Measurements from ENCODE around the gene TFPT.

TFPT gene

DNA sequence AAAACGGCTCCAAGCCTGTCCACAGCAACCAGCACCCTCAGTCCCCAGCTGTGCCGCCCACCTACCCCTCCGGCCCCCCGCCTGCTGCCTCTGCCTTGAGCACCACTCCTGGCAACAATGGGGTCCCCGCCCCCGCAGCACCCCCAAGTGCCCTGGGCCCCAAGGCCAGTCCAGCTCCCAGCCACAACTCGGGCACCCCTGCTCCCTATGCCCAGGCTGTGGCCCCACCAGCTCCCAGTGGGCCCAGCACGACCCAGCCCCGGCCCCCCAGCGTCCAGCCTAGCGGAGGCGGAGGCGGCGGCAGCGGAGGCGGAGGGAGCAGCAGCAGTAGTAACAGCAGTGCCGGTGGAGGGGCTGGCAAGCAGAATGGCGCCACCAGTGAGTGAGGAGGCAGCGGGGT lies 32.7 kb upstream of the TFPT start:
- DNase-seq (ENCODE audit: low spot score) = no peak
- in situ Hi-C loops (cut with MboI; ENCODE audit: low sequenced_read_pairs, unreplicated experiment) = no loop called here
- TF ChIP-seq, protein P1, sequence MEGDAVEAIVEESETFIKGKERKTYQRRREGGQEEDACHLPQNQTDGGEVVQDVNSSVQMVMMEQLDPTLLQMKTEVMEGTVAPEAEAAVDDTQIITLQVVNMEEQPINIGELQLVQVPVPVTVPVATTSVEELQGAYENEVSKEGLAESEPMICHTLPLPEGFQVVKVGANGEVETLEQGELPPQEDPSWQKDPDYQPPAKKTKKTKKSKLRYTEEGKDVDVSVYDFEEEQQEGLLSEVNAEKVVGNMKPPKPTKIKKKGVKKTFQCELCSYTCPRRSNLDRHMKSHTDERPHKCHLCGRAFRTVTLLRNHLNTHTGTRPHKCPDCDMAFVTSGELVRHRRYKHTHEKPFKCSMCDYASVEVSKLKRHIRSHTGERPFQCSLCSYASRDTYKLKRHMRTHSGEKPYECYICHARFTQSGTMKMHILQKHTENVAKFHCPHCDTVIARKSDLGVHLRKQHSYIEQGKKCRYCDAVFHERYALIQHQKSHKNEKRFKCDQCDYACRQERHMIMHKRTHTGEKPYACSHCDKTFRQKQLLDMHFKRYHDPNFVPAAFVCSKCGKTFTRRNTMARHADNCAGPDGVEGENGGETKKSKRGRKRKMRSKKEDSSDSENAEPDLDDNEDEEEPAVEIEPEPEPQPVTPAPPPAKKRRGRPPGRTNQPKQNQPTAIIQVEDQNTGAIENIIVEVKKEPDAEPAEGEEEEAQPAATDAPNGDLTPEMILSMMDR (IDR thresholded peaks at IDR 0.05; ENCODE audit: borderline replicate concordance, control extremely low read depth, extremely low read depth, insufficient read depth, missing control alignments) = no peak

DNA sequence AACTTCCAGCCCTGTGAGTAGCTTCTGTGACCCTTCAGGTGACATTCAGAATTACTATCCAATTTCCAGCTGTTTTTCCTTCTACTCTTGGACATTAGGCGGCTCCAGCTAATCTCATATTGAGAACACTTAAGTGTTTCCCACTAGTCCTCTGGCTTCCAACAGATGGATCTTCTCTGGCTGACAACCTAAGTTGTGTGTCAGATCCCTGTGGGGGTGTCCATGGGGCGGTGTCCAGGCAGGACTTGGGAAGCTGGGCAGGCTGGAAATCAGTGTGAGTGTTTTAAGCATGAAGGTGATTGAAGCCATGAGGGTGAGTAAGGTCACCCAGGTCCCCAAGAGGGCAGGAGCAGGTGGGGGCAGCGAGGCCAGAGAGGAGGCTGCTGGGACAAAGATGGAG lies 32.2 kb upstream of the TFPT start:
- in situ Hi-C loops (cut with MboI; ENCODE audit: low sequenced_read_pairs, unreplicated experiment) = no loop called here
- DNase-seq (ENCODE audit: low spot score) = no peak
- TF ChIP-seq, protein P1 (IDR thresholded peaks at IDR 0.05; ENCODE audit: borderline replicate concordance, control extremely low read depth, extremely low read depth, insufficient read depth, missing control alignments) = no peak

DNA sequence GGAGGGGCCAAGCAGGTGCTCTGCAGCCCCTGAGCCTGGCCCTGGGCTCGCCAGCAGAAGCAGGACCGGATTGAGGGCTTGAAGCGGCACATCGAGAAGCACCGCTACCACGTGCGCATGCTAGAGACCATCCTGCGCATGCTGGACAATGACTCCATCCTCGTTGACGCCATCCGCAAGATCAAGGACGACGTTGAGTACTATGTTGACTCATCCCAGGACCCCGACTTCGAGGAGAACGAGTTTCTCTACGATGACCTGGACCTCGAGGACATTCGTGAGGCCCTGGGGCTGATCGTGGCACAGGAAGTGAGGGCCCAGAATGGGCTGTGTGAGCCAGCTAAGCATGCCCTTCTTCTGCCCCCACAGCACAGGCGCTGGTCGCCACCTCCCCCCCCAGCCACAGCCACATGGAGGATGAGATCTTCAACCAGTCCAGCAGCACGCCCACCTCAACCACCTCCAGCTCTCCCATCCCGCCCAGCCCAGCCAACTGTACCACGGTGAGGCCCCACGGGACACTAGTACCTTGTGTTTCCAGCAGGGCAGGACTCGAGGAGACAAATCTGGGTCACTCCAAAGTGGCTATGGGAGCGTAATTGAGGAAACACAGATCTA lies 30.2 kb upstream of the TFPT start:
- no peak for DNase-seq (ENCODE audit: low spot score)
- in situ Hi-C loops (cut with MboI; ENCODE audit: low sequenced_read_pairs, unreplicated experiment) = no loop called here
- TF ChIP-seq, protein P1 (IDR thresholded peaks at IDR 0.05; ENCODE audit: borderline replicate concordance, control extremely low read depth, extremely low read depth, insufficient read depth, missing control alignments) = no peak

DNA sequence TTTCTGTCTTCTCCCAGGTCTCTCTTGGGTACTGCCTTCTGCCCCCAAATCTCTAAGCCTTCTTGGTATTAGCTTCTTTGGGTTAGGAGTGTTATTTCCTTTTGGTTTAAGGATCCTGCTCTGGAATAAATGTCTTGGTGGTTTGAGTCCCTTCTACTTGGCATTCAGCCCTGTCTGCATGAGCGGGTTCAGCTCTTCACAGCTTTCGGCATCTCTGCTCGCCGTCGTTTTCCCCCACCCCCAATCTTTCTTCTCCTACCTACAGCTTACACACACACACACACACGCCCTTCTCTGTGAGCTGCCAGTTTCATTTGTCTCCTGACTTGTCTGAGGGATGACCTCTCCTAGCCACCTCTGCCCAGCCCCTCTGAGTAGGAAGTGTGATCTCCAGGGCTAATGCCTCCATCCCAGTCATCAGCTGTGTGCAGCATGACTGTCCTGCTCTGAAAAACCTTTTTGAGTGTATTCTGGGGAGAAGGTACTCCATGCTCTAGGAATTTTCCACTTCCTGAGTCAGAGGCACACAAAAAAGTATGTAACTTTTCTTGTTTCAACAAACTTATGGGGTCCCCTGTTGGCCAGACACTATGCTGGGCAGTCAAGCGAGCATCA lies 26.8 kb upstream of the TFPT start:
- TF ChIP-seq, protein P1 (IDR thresholded peaks at IDR 0.05; ENCODE audit: borderline replicate concordance, control extremely low read depth, extremely low read depth, insufficient read depth, missing control alignments) = no peak
- in situ Hi-C loops (cut with MboI; ENCODE audit: low sequenced_read_pairs, unreplicated experiment) = no loop called here
- DNase-seq (ENCODE audit: low spot score) = no peak

DNA sequence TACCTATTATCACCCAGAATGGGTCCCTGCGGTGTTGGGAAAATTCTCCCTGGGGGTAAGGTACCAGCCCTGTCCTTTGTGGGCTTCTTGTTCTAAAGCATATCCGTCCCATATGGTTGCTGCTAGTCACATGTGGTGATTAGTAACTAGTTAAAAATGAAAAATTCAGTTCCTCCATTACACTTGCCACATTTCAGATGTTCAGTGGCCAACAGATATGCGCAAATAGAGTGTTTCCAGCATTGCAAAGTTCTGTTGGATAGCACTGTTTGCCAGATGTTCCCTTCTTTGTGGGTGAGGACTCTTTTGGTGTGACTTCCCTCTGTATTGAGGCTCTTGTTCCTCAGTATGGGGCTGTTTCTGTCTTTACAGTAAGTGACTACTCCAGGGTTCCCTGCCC lies 25.9 kb upstream of the TFPT start:
- in situ Hi-C loops (cut with MboI; ENCODE audit: low sequenced_read_pairs, unreplicated experiment) = no loop called here
- no peak for DNase-seq (ENCODE audit: low spot score)
- TF ChIP-seq, protein P1 (IDR thresholded peaks at IDR 0.05; ENCODE audit: borderline replicate concordance, control extremely low read depth, extremely low read depth, insufficient read depth, missing control alignments) = no peak

DNA sequence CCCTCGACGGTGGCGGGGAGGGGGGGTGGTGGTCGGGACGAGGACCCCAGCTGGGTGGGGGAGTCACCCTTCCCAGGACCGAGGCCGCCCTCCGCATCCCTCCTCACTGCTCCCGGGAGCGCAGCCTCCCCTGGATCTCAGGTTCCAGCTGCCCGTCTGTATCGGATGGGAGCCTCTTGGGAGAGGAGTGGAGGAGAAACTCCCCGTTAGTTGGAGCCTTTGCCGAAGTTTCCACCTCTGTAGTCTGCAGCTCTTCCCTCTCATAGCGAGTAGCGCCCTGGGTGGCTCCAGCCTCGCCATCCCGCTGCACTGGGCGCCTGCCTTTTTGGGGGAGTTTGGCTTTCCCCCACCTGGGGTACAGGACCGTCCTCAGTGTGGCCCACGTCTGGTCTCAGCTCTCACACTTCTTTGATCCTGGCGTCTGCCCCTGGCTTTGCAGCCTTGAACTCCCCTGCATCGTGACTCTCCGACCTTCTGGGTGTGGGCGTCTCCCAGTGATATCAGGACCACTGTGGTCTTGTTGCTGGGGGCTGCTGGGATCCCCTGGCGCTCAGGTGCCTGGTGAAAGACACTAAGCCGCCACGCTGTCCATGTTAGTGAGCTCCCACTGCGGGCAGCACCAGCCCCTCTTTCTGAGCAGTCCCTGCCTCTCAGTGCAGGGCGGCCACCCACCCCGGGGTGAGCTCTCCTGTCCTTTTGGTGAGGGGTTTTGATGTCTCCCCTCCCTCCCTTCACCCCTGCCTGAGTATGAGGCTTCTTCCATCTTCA lies 23.2 kb upstream of the TFPT start:
- no peak for DNase-seq (ENCODE audit: low spot score)
- in situ Hi-C loops (cut with MboI; ENCODE audit: low sequenced_read_pairs, unreplicated experiment) = no loop called here
- TF ChIP-seq, protein P1 (IDR thresholded peaks at IDR 0.05; ENCODE audit: borderline replicate concordance, control extremely low read depth, extremely low read depth, insufficient read depth, missing control alignments) = no peak
